Hepatocyte (in vitro differentiated cells): Measurements from ENCODE around the gene GINM1. TPM values are rescaled to one million over a fixed set of nuclear protein-coding genes. Genes with fewer than 3 reads are reported as not detected.

Experiments used
- DNase-seq: peaks from one replicate; pipeline ENCODE4 v3.0.0-alpha.2; 2016; ENCODE audit warnings: low spot score
- H2AFZ ChIP-seq: fragments of 200-600 bp; sonication (generic); 2 replicates; pipeline ENCODE4 v1.6.0; 2016; ENCODE audit warnings: antibody characterized with exemption, mild to moderate bottlenecking
- H3K27ac ChIP-seq: fragments of 200-600 bp; sonication (generic); 2 replicates; pipeline ENCODE4 v1.5.1; 2016; ENCODE audit warnings: mild to moderate bottlenecking
- H3K27me3 ChIP-seq: fragments of 200-600 bp; sonication (generic); 2 replicates; pipeline ENCODE4 v1.6.1; 2016
- H3K36me3 ChIP-seq: fragments of 200-600 bp; sonication (generic); replicated peaks from 2 replicates; pipeline ENCODE4 v1.5.1; 2016; ENCODE audit warnings: low read depth; ENCODE audit not compliant: insufficient read depth
- H3K4me1 ChIP-seq: fragments of 200-600 bp; sonication (generic); 2 replicates; pipeline ENCODE4 v1.5.1; 2016; ENCODE audit warnings: mild to moderate bottlenecking, moderate library complexity; ENCODE audit not compliant: insufficient read depth
- H3K4me2 ChIP-seq: fragments of 200-600 bp; sonication (generic); 2 replicates; pipeline ENCODE4 v1.6.0; 2016
- H3K4me3 ChIP-seq: fragments of 200-600 bp; sonication (generic); 2 replicates; pipeline ENCODE4 v1.5.1; 2016; ENCODE audit warnings: mild to moderate bottlenecking
- H3K79me2 ChIP-seq: fragments of 200-600 bp; sonication (generic); 2 replicates; pipeline ENCODE4 v1.6.0; 2017; ENCODE audit warnings: mild to moderate bottlenecking
- H3K9me2 ChIP-seq: fragments of 200-600 bp; sonication (generic); replicated peaks from 2 replicates; pipeline ENCODE4 v1.6.0; 2017; ENCODE audit warnings: mild to moderate bottlenecking; ENCODE audit not compliant: insufficient read depth
- H3K9me3 ChIP-seq: fragments of 200-600 bp; sonication (generic); 2 replicates; pipeline ENCODE4 v1.5.1; 2016; ENCODE audit warnings: low read depth, mild to moderate bottlenecking
- H4K20me1 ChIP-seq: fragments of 200-600 bp; sonication (generic); 2 replicates; pipeline ENCODE4 v1.6.0; 2016; ENCODE audit warnings: mild to moderate bottlenecking; ENCODE audit not compliant: insufficient read depth, poor library complexity, severe bottlenecking
- CTCF ChIP-seq: fragments of 200-600 bp; sonication (generic); IDR thresholded peaks from 2 replicates; pipeline ENCODE4 v1.5.1; 2016; ENCODE audit warnings: antibody characterized with exemption, mild to moderate bottlenecking; ENCODE audit not compliant: poor library complexity
- EZH2 ChIP-seq: fragments of 200-600 bp; sonication (generic); IDR thresholded peaks from 2 replicates; pipeline ENCODE4 v1.6.1; 2016; ENCODE audit warnings: antibody characterized with exemption, mild to moderate bottlenecking, borderline replicate concordance
- EZH2phosphoT487 ChIP-seq: fragments of 200-600 bp; sonication (generic); IDR thresholded peaks from one replicate; pipeline ENCODE4 v1.6.1; 2018; ENCODE audit warnings: antibody characterized with exemption, mild to moderate bottlenecking, low read depth, moderate library complexity; ENCODE audit not compliant: unreplicated experiment, severe bottlenecking
- WGBS: methylation state at CpG from one replicate; pipeline ENCODE4 v1.1.6; 2016; ENCODE audit warnings: low lambda C conversion rate; ENCODE audit errors: missing lambda C conversion rate; 5-methylcytosine and 5-hydroxymethylcytosine counted together
- polyA plus RNA-seq: library from polyadenylated mRNA; unstranded; fragments of >200 nt; fragmentation: Nextera tagmentation; extraction: Ambion mirVana; gene quantifications from 2 replicates; pipeline ENCODE4 v1.2.1, GENCODE V29; 2016
- total RNA-seq: library from RNA; depleted of rRNA; stranded (reverse); fragments of >200 nt; gene quantifications from 2 replicates; pipeline ENCODE4 v1.2.3, GENCODE V29; 2014

Gene GINM1
- total and polyA plus RNA-seq, 2 experiments from 2014 or later: 45.7 to 50.8 TPM

- Histone ChIP-seq H3K27me3 (no peaks in the 10 kb centered on the region), H3K27ac (no peak overlapping the region), H3K4me2 (no peak overlapping the region), H3K4me1 (no peaks in the 10 kb centered on the region), H3K4me3 (no peak overlapping the region), H3K9me3 (no peaks in the 10 kb centered on the region), H3K79me2 (peaks cover 4% of the 10 kb centered on the region), H2AFZ (no peak overlapping the region), H4K20me1 (no peaks in the 10 kb centered on the region), H3K36me3 (no peaks in the 10 kb centered on the region), H3K9me2 (no peaks in the 10 kb centered on the region)
- TF ChIP-seq EZH2phosphoT487 (no peak), CTCF (no peak), EZH2 (no peak)
- 84% methylated on average over 4 of the region's 4 CpGs for WGBS
- no peak for DNase-seq
These were observed 48.2 kb downstream of the GINM1 start for GRCh38 chr6:149614337-149614736.

GRCh38 chr6:149615805-149616204 is 49.6 kb downstream of the GINM1 start:
- no peak for DNase-seq

GRCh38 chr6:149627672-149628071 is 61.5 kb downstream of the GINM1 start:
- Histone ChIP-seq H3K9me2 (no peaks in the 10 kb centered on the region), H3K27me3 (no peaks in the 10 kb centered on the region), H3K79me2 (no peaks in the 10 kb centered on the region), H3K4me2 (no peak overlapping the region), H3K4me3 (no peak overlapping the region), H3K36me3 (no peaks in the 10 kb centered on the region), H4K20me1 (no peaks in the 10 kb centered on the region), H3K27ac (no peak overlapping the region), H3K4me1 (no peaks in the 10 kb centered on the region), H2AFZ (no peak overlapping the region), H3K9me3 (no peaks in the 10 kb centered on the region)
- TF ChIP-seq EZH2: no peak
- TF ChIP-seq CTCF: no peak
- no peak for TF ChIP-seq EZH2phosphoT487
- DNase-seq: no peak

More at GRCh38 chr6:149615805-149616204, 49.6 kb downstream of the GINM1 start:
- H4K20me1 ChIP-seq: no peaks in the 10 kb centered on the region
- H3K9me3 ChIP-seq: no peaks in the 10 kb centered on the region
- no peaks in the 10 kb centered on the region for H3K27me3 ChIP-seq
- H3K4me3 ChIP-seq: no peak overlapping the region
- no peaks in the 10 kb centered on the region for H3K9me2 ChIP-seq
- no peak overlapping the region for H2AFZ ChIP-seq
- no peak overlapping the region for H3K27ac ChIP-seq
- 73% methylated on average over 5 of the region's 5 CpGs for WGBS
- no peak for TF ChIP-seq EZH2phosphoT487
- no peak for TF ChIP-seq CTCF
- no peak for TF ChIP-seq EZH2
- no peaks in the 10 kb centered on the region for H3K36me3 ChIP-seq
- no peaks in the 10 kb centered on the region for H3K4me1 ChIP-seq
- H3K4me2 ChIP-seq: no peak overlapping the region
- peaks cover 2% of the 10 kb centered on the region for H3K79me2 ChIP-seq
